Measurements from ENCODE around the gene KCNJ1. TPM values are rescaled to one million over a fixed set of nuclear protein-coding genes. Genes with fewer than 3 reads are reported as not detected.

The KCNJ1 gene
- total and polyA plus RNA-seq, 10 of the 15 experiments (the other 5 are each of a cell fraction or from before 2014, with no cell fraction given) = not detected

GRCh38 chr11:128807909-128808308 is 59.2 kb downstream of the KCNJ1 start (continued):
- TF ChIP-seq ZNF592 (IDR thresholded peaks at IDR 0.05) (no peak), STAT3 (IDR thresholded peaks at IDR 0.05; ENCODE audit: low read depth, low read length) (no peak), ETV6 (conservative IDR thresholded peaks at IDR 0.05 in 1 of 2, IDR thresholded peaks at IDR 0.05 in 1 of 2; ENCODE audit: borderline replicate concordance in 1 of 2, low read depth in 1 of 2) (no peak), CHD1 (IDR thresholded peaks at IDR 0.05; ENCODE audit: low read depth, low read length) (no peak), ZNF384 (IDR thresholded peaks at IDR 0.05; ENCODE audit: borderline replicate concordance, low read depth, low read length) (no peak), LARP7 (IDR thresholded peaks at IDR 0.05) (no peak)

- Histone ChIP-seq H3K36me3 (ENCODE audit: control insufficient read depth in 2 of 2, insufficient read depth in 2 of 2, low read length in 1 of 2) (peaks cover 13 to 40% of the 10 kb centered on the region in 2 experiments), H3K4me3 (no peak overlapping the region), H4K20me1 (ENCODE audit: control insufficient read depth, insufficient read depth) (no peaks in the 10 kb centered on the region), H2AFZ (ENCODE audit: control insufficient read depth, low read depth, low read length) (no peak overlapping the region), H3K9me3 (replicated peaks; ENCODE audit: control insufficient read depth, insufficient read depth, low read length) (no peaks in the 10 kb centered on the region), H3K4me2 (ENCODE audit: control insufficient read depth, insufficient read depth) (no peak overlapping the region), H3K27ac (ENCODE audit: control insufficient read depth, insufficient read depth) (no peak overlapping the region), H3K27me3 (replicated peaks in 1 of 2; ENCODE audit: control insufficient read depth in 2 of 2, insufficient read depth in 2 of 2, low read length in 1 of 2) (no peaks in the 10 kb centered on the region), H3K79me2 (ENCODE audit: control insufficient read depth, insufficient read depth, low read length) (no peaks in the 10 kb centered on the region), H3K4me1 (ENCODE audit: control insufficient read depth, insufficient read depth, low read length) (no peaks in the 10 kb centered on the region), H3K9ac (ENCODE audit: control insufficient read depth, insufficient read depth, low read length) (no peak overlapping the region)
- RAD21 ChIA-PET (ENCODE audit: unreplicated experiment) = no interaction called here
- DNase-seq (ENCODE audit: low read depth, low spot score) = no peak
- in situ Hi-C loops (cut with MboI) (no loop called here), intact Hi-C loops (cut with micrococcal nuclease; ENCODE audit: unreplicated experiment) (no loop called here)
- TF ChIP-seq SIX5 (IDR thresholded peaks at IDR 0.05; ENCODE audit: low read depth, low read length, severe bottlenecking) = no peak
- WGBS (ENCODE audit: insufficient coverage, insufficient replicate concordance, low lambda C conversion rate, missing lambda C conversion rate) = 98% methylated on average over 8 of the region's 8 CpGs
- SMC1A ChIA-PET (ENCODE audit: uncharacterized antibody, unreplicated experiment) = no interaction called here
- no peak for ATAC-seq
- CTCF ChIA-PET = interaction anchor here (0.9 kb wide), 1 partner anchor 20 kb away, joined by 3 read pairs; no protein-coding TSS in a partner anchor
- FAIRE-seq = no peak
- no TSS peak for BruUV-seq (replicated peaks)
- POLR2A ChIA-PET = interaction anchor here (1.0 kb wide), 1 partner anchor 19 kb away, joined by 3 read pairs; no protein-coding TSS in a partner anchor
These were observed 60.4 kb downstream of the KCNJ1 start for GRCh38 chr11:128806506-128807261.

Measured in GM12878 (cell line).